H9 (cell line): Measurements from ENCODE around the gene TTC28. TPM values are rescaled to one million over a fixed set of nuclear protein-coding genes. Genes with fewer than 3 reads are reported as not detected.
A peak's percentile ranks its signal among the peaks of the same experiment; 100 is the strongest.

Source experiments
- DNase-seq: peaks from one replicate; pipeline ENCODE4 v3.0.0-alpha.2; 2017
- H2AFZ ChIP-seq: one replicate; pipeline ENCODE4 v1.6.1; 2013; ENCODE audit warnings: mild to moderate bottlenecking, low read length, control low read depth, moderate library complexity
- H2AK5ac ChIP-seq: 2 replicates; pipeline ENCODE4 v1.6.1; 2013; ENCODE audit warnings: low read length, control low read depth, mixed read lengths; ENCODE audit not compliant: insufficient read length
- H2BK120ac ChIP-seq: one replicate; pipeline ENCODE4 v1.6.1; 2013; ENCODE audit warnings: low read depth, mild to moderate bottlenecking, low read length, control low read depth, inconsistent platforms; ENCODE audit not compliant: poor library complexity, severe bottlenecking
- H2BK12ac ChIP-seq: 2 replicates; pipeline ENCODE4 v1.6.1; 2013; ENCODE audit warnings: low read length, control low read depth, mixed read lengths, low read depth; ENCODE audit not compliant: insufficient read length
- H2BK15ac ChIP-seq: 2 replicates; pipeline ENCODE4 v1.6.1; 2013; ENCODE audit warnings: low read depth, low read length, control low read depth
- H2BK20ac ChIP-seq: one replicate; pipeline ENCODE4 v1.6.1; 2013; ENCODE audit warnings: low read depth, mild to moderate bottlenecking, low read length, control low read depth, inconsistent platforms; ENCODE audit not compliant: poor library complexity, severe bottlenecking
- H2BK5ac ChIP-seq: 2 replicates; pipeline ENCODE4 v1.6.1; 2013; ENCODE audit warnings: low read length, control low read depth, mixed read lengths; ENCODE audit not compliant: insufficient read length
- H3K14ac ChIP-seq: 2 replicates; pipeline ENCODE4 v1.6.1; 2013; ENCODE audit warnings: low read length, control low read depth; ENCODE audit not compliant: insufficient read depth
- H3K18ac ChIP-seq: 2 replicates; pipeline ENCODE4 v1.6.1; 2013; ENCODE audit warnings: low read depth, mild to moderate bottlenecking, mixed read lengths, low read length, control low read depth; ENCODE audit not compliant: insufficient read length
- H3K23ac ChIP-seq: 2 replicates; pipeline ENCODE4 v1.6.1; 2013; ENCODE audit warnings: low read length, control low read depth, mixed read lengths, low read depth; ENCODE audit not compliant: insufficient read length
- H3K23me2 ChIP-seq: 2 replicates; pipeline ENCODE4 v1.6.1; 2013; ENCODE audit warnings: low read depth, mild to moderate bottlenecking, mixed read lengths, low read length, control low read depth; ENCODE audit not compliant: insufficient read length, poor library complexity, severe bottlenecking
- H3K27ac ChIP-seq: 2 replicates; pipeline ENCODE4 v1.5.1; 2013; ENCODE audit warnings: low read length, control low read depth, mixed read lengths, low read depth; ENCODE audit not compliant: insufficient read length
- H3K27me3 ChIP-seq: 2 replicates; pipeline ENCODE4 v1.6.1; 2013; ENCODE audit warnings: low read length, control low read depth, inconsistent platforms; ENCODE audit not compliant: insufficient read depth
- H3K4ac ChIP-seq: 2 replicates; pipeline ENCODE4 v1.6.1; 2013; ENCODE audit warnings: low read depth, mild to moderate bottlenecking, control low read depth, inconsistent platforms, low read length, moderate library complexity
- H3K4me1 ChIP-seq: 2 replicates; pipeline ENCODE4 v1.6.1; 2013; ENCODE audit warnings: low read length, control low read depth, inconsistent platforms; ENCODE audit not compliant: insufficient read depth
- H3K4me2 ChIP-seq: 2 replicates; pipeline ENCODE4 v1.6.1; 2013; ENCODE audit warnings: low read length, control low read depth, mixed read lengths; ENCODE audit not compliant: insufficient read length, insufficient read depth
- H3K56ac ChIP-seq: 2 replicates; pipeline ENCODE4 v1.6.1; 2013; ENCODE audit warnings: low read depth, mild to moderate bottlenecking, mixed read lengths, low read length, control low read depth; ENCODE audit not compliant: insufficient read length
- H3K79me1 ChIP-seq: 2 replicates; pipeline ENCODE4 v1.6.1; 2013; ENCODE audit warnings: low read depth, mild to moderate bottlenecking, moderate library complexity, low read length, control low read depth, inconsistent platforms; ENCODE audit not compliant: insufficient read depth, poor library complexity, severe bottlenecking
- H3K79me2 ChIP-seq: 2 replicates; pipeline ENCODE4 v1.6.1; 2013; ENCODE audit warnings: low read length, control low read depth, inconsistent platforms; ENCODE audit not compliant: insufficient read depth
- H3K9ac ChIP-seq: 2 replicates; pipeline ENCODE4 v1.6.1; 2013; ENCODE audit warnings: low read length, control low read depth, mixed read lengths; ENCODE audit not compliant: insufficient read length; ENCODE audit errors: extremely low read depth
- H3K9me3 ChIP-seq: one replicate; pipeline ENCODE4 v1.6.1; 2013; ENCODE audit warnings: low read depth, low read length, inconsistent platforms; ENCODE audit not compliant: control insufficient read depth
- H3T11ph ChIP-seq: one replicate; pipeline ENCODE4 v1.6.1; 2013; ENCODE audit warnings: mild to moderate bottlenecking, low read length, control low read depth, inconsistent platforms
- H4K20me1 ChIP-seq: one replicate; pipeline ENCODE4 v1.6.1; 2013; ENCODE audit not compliant: control insufficient read depth, insufficient read length, insufficient read depth
- H4K5ac ChIP-seq: 2 replicates; pipeline ENCODE4 v1.6.1; 2013; ENCODE audit warnings: low read depth, mild to moderate bottlenecking, mixed read lengths, low read length, control low read depth; ENCODE audit not compliant: insufficient read length
- H4K8ac ChIP-seq: replicated peaks from 2 replicates; pipeline ENCODE4 v1.6.1; 2013; ENCODE audit warnings: low read length, control low read depth, mixed read lengths, low read depth; ENCODE audit not compliant: insufficient read length
- H4K91ac ChIP-seq: 2 replicates; pipeline ENCODE4 v1.6.1; 2013; ENCODE audit warnings: low read depth, mild to moderate bottlenecking, moderate library complexity, mixed read lengths, low read length, control low read depth; ENCODE audit not compliant: insufficient read length
- H3K27ac Mint-ChIP-seq, 3 experiments: 2 replicates in 2 of 3; 3 replicates in 1 of 3; pipeline ENCODE4 v1.8.0; 2020 to 2021; ENCODE audit warnings: mixed read lengths in 3 of 3, mild to moderate bottlenecking in 1 of 3, moderate library complexity in 1 of 3
- H3K27me3 Mint-ChIP-seq: 2 replicates; pipeline ENCODE4 v1.8.0; 2021; ENCODE audit warnings: low read depth, mild to moderate bottlenecking, moderate library complexity, mixed read lengths
- H3K36me3 Mint-ChIP-seq, 3 experiments: 2 replicates in 2 of 3; 3 replicates in 1 of 3; pipeline ENCODE4 v1.8.0; 2020 to 2021; ENCODE audit warnings: low read depth in 3 of 3, mixed read lengths in 3 of 3; ENCODE audit not compliant: insufficient read depth in 1 of 3
- H3K4me1 Mint-ChIP-seq, 2 experiments: 2 replicates each; pipeline ENCODE4 v1.8.0; 2020; ENCODE audit warnings: mixed read lengths in 2 of 2
- H3K4me3 Mint-ChIP-seq, 2 experiments: 2 replicates in 1 of 2; 3 replicates in 1 of 2; pipeline ENCODE4 v1.8.0; 2020 to 2021; ENCODE audit warnings: mild to moderate bottlenecking in 2 of 2, mixed read lengths in 2 of 2, moderate library complexity in 1 of 2
- H3K9me3 Mint-ChIP-seq, 2 experiments: 2 replicates in 1 of 2; 3 replicates in 1 of 2; pipeline ENCODE4 v1.8.0; 2020; ENCODE audit warnings: mild to moderate bottlenecking in 2 of 2, mixed read lengths in 2 of 2, moderate library complexity in 1 of 2
- total RNA-seq: library from RNA; stranded (reverse); gene quantifications from 2 replicates; pipeline ENCODE4 v1.2.1, GENCODE V29; 2021
- TF ChIP-seq, protein P1 (sequence below): fragments of 200-600 bp; sonication (generic); conservative IDR thresholded peaks from 3 replicates; pipeline ENCODE4 v1.8.0; 2021; ENCODE audit warnings: antibody characterized with exemption, mild to moderate bottlenecking

The TTC28 gene
- total RNA-seq, 1 experiment from 2014 or later = 13.6 TPM

GRCh38 chr22:28231441-28231840, 448.2 kb downstream of the TTC28 start:
- H3K4me2 ChIP-seq = no peak overlapping the region
- no peak overlapping the region for H3K56ac ChIP-seq
- H3K9ac ChIP-seq = no peak overlapping the region
- peaks cover 20 to 28% of the 10 kb centered on the region in 2 experiments for H3K4me1 Mint-ChIP-seq
- no peak overlapping the region for H3T11ph ChIP-seq
- H3K27ac Mint-ChIP-seq = peak overlapping the region in 1 of 3 experiments; percentile 80; a peak in 2 of 7 replicates
- peaks cover 3% of the 10 kb centered on the region; the same call in 1 of the 2 replicates for H3K4me1 ChIP-seq
- no peaks in the 10 kb centered on the region for H4K20me1 ChIP-seq
- no peak overlapping the region for H3K14ac ChIP-seq
- no peaks in the 10 kb centered on the region for H3K9me3 ChIP-seq
- H3K27me3 Mint-ChIP-seq = peaks cover 4% of the 10 kb centered on the region
- no peak overlapping the region for H3K4ac ChIP-seq
- no peak overlapping the region for H4K91ac ChIP-seq
- H3K23me2 ChIP-seq = no peaks in the 10 kb centered on the region
- no peak overlapping the region for H3K27ac ChIP-seq
- H2BK120ac ChIP-seq = no peak overlapping the region
- H2AFZ ChIP-seq = no peak overlapping the region
- no peak overlapping the region for H2BK15ac ChIP-seq
- TF ChIP-seq, protein P1, sequence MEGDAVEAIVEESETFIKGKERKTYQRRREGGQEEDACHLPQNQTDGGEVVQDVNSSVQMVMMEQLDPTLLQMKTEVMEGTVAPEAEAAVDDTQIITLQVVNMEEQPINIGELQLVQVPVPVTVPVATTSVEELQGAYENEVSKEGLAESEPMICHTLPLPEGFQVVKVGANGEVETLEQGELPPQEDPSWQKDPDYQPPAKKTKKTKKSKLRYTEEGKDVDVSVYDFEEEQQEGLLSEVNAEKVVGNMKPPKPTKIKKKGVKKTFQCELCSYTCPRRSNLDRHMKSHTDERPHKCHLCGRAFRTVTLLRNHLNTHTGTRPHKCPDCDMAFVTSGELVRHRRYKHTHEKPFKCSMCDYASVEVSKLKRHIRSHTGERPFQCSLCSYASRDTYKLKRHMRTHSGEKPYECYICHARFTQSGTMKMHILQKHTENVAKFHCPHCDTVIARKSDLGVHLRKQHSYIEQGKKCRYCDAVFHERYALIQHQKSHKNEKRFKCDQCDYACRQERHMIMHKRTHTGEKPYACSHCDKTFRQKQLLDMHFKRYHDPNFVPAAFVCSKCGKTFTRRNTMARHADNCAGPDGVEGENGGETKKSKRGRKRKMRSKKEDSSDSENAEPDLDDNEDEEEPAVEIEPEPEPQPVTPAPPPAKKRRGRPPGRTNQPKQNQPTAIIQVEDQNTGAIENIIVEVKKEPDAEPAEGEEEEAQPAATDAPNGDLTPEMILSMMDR = no peak
- no peaks in the 10 kb centered on the region for H3K9me3 Mint-ChIP-seq
- no peaks in the 10 kb centered on the region for H3K79me1 ChIP-seq
- H3K18ac ChIP-seq = no peak overlapping the region
- H2BK20ac ChIP-seq = no peak overlapping the region
- H4K8ac ChIP-seq = no peak overlapping the region
- H2AK5ac ChIP-seq = no peak overlapping the region
- H3K79me2 ChIP-seq = no peaks in the 10 kb centered on the region
- H4K5ac ChIP-seq = no peak overlapping the region
- no peak overlapping the region for H3K23ac ChIP-seq
- H2BK12ac ChIP-seq = no peak overlapping the region
- DNase-seq = no peak
- no peak overlapping the region for H2BK5ac ChIP-seq
- H3K4me3 Mint-ChIP-seq = no peak overlapping the region
- no peaks in the 10 kb centered on the region for H3K36me3 Mint-ChIP-seq
- H3K27me3 ChIP-seq = no peaks in the 10 kb centered on the region
